GM21723 (cell line): ENCODE results near the gene TNKS1BP1.
"Not testable (repeated sequence)": the region's sequence is repeated elsewhere in the genome, so short reads cannot be mapped to it uniquely, and the experiment has no call there.

Experiments used
- ATAC-seq: cut with Tn5 transposase; IDR thresholded peaks from one replicate; pipeline ENCODE4 v1.9.1; 2021; ENCODE audit warnings: mild to moderate bottlenecking, moderate library complexity; ENCODE audit not compliant: unreplicated experiment

The TNKS1BP1 gene

GRCh38 chr11:57356268-57356667 lies 31.5 kb upstream of the TNKS1BP1 start:
- ATAC-seq, result no peak

- ATAC-seq, result no peak
Measured at GRCh38 chr11:57354699-57355098, 29.9 kb upstream of the TNKS1BP1 start.

- no peak for ATAC-seq
Measured at GRCh38 chr11:57353852-57354251, 29.1 kb upstream of the TNKS1BP1 start.

- no peak for ATAC-seq
Measured at GRCh38 chr11:57353446-57353845, 28.7 kb upstream of the TNKS1BP1 start.

GRCh38 chr11:57353036-57353435 lies 28.3 kb upstream of the TNKS1BP1 start:
- ATAC-seq, result no peak

GRCh38 chr11:57349491-57350274 lies 24.9 kb upstream of the TNKS1BP1 start:
- ATAC-seq, result peak; percentile 62

- ATAC-seq, result no peak
Measured at GRCh38 chr11:57348636-57349313, 24.0 kb upstream of the TNKS1BP1 start.

- ATAC-seq, result no peak
Measured at GRCh38 chr11:57348052-57348451, 23.3 kb upstream of the TNKS1BP1 start.

- no peak for ATAC-seq
Measured at GRCh38 chr11:57347336-57347735, 22.6 kb upstream of the TNKS1BP1 start.

GRCh38 chr11:57345555-57346211 lies 20.9 kb upstream of the TNKS1BP1 start:
- ATAC-seq, result peak; percentile 71

GRCh38 chr11:57344826-57345225 lies 20.1 kb upstream of the TNKS1BP1 start:
- no peak for ATAC-seq

GRCh38 chr11:57343825-57344224 lies 19.1 kb upstream of the TNKS1BP1 start:
- ATAC-seq, result no peak

- ATAC-seq, result no peak
Measured at GRCh38 chr11:57342702-57343101, 17.9 kb upstream of the TNKS1BP1 start.

GRCh38 chr11:57341250-57341808 lies 16.6 kb upstream of the TNKS1BP1 start:
- no peak for ATAC-seq

- no peak for ATAC-seq
Measured at GRCh38 chr11:57340039-57340615, 15.4 kb upstream of the TNKS1BP1 start.

- no peak for ATAC-seq
Measured at GRCh38 chr11:57339328-57339727, 14.6 kb upstream of the TNKS1BP1 start.

- no peak for ATAC-seq
Measured at GRCh38 chr11:57338142-57338541, 13.4 kb upstream of the TNKS1BP1 start, which contains the start of gene P2RX3. TSS of gene P2RX3 (plus strand) at chr11:57338352. CDS start at chr11:57338551, 199 bp downstream.

- not testable (repeated sequence) for ATAC-seq
Measured at GRCh38 chr11:57336856-57337255, 12.1 kb upstream of the TNKS1BP1 start.

- no peak for ATAC-seq
Measured at GRCh38 chr11:57336111-57336666, 11.4 kb upstream of the TNKS1BP1 start.

- ATAC-seq, result peak; percentile 99
Measured at GRCh38 chr11:57335343-57336110, 10.8 kb upstream of the TNKS1BP1 start, which contains the start of gene SSRP1. TSS of gene SSRP1 (minus strand) at chr11:57335892. CDS start at chr11:57335121, 771 bp downstream.
